Adrenal gland (tissue), 12 donors: ENCODE data around the gene IRF2BP2. TPM values are rescaled to one million over a fixed set of nuclear protein-coding genes. Genes with fewer than 3 reads are reported as not detected.

Experiments used
- DNase-seq, 7 donors: peaks; one replicate each; pipeline ENCODE4 v3.0.0-alpha.2; 2019 to 2020
- H3K27ac ChIP-seq, 5 donors: fragments of 200-600 bp; sonication (generic) in 4 of 5; 1 replicate in 3 of 5; 2 replicates in 2 of 5; pipeline versions ENCODE4 v1.5.1 to v1.8.0; 2016 to 2020; ENCODE audit warnings: mild to moderate bottlenecking in 1 of 5
- H3K27me3 ChIP-seq: fragments of 200-600 bp; 2 replicates; pipeline ENCODE4 v1.8.0; 2021
- H3K36me3 ChIP-seq, 2 donors: fragments of 200-600 bp; replicated peaks in 1 of 2; 1 replicate in 1 of 2; 2 replicates in 1 of 2; pipeline versions ENCODE4 v1.5.1 to v1.8.0; 2018 to 2022
- H3K4me1 ChIP-seq, 2 donors: fragments of 200-600 bp; replicated peaks in 1 of 2; 1 replicate in 1 of 2; 2 replicates in 1 of 2; pipeline versions ENCODE4 v1.5.1 to v1.8.0; 2018 to 2021
- H3K4me3 ChIP-seq, 4 donors: fragments of 200-600 bp; sonication (generic) in 3 of 4; one replicate each; pipeline ENCODE4 v1.5.1; 2016 to 2018
- H3K9me3 ChIP-seq, 3 donors: fragments of 200-600 bp; sonication (generic) in 1 of 3; replicated peaks in 1 of 3; 1 replicate in 2 of 3; 2 replicates in 1 of 3; pipeline versions ENCODE4 v1.5.1 to v1.8.0; 2016 to 2021
- CTCF ChIP-seq, 6 experiments: fragments of 450-650 bp in 4 of 6; fragments of 200-600 bp in 2 of 6; sonication (generic) in 1 of 6; IDR thresholded peaks; 1 replicate in 5 of 6; 2 replicates in 1 of 6; pipeline versions ENCODE4 v1.5.1 to v1.8.0; 2016 to 2021; ENCODE audit warnings: antibody characterized with exemption in 6 of 6, mild to moderate bottlenecking in 2 of 6, moderate library complexity in 1 of 6
- POLR2A ChIP-seq, 2 donors: fragments of 450-650 bp; IDR thresholded peaks; one replicate each; pipeline ENCODE4 v1.6.1; 2017; ENCODE audit warnings: antibody characterized with exemption in 2 of 2, mild to moderate bottlenecking in 2 of 2, moderate library complexity in 1 of 2
- WGBS, 4 donors: extraction: QIAGEN DNeasy Blood & Tissue Kit in 2 of 4; methylation state at CpG; one replicate each; pipeline versions ENCODE4 v1.1.5 to v1.1.7; 2013 to 2017; 5-methylcytosine and 5-hydroxymethylcytosine counted together
- intact Hi-C, 2 donors: fragments of 100-400 bp; cut with DNase I; formaldehyde crosslinking; loops; one replicate each; pipeline versions ENCODE4 v1.14.1 to v1.15.0; 2022 to 2023
- polyA plus RNA-seq, 3 donors: library from polyadenylated mRNA; stranded (reverse); fragments of 200-250 nt in 2 of 3; fragments of 350-450 nt in 1 of 3; fragmentation: Illumina TruSeq in 1 of 3; extraction: RNeasy Lipid Tissue Mini Kit (QIAGEN cat#74804) in 1 of 3; gene quantifications; one replicate each; pipeline ENCODE4 v1.2.3, GENCODE V29; 2013 to 2014
- total RNA-seq, 9 donors: library from RNA; depleted of rRNA in 4 of 9; stranded (reverse); fragments of >200 nt in 4 of 9; fragments of 120-200 nt in 1 of 9; fragmentation: NEBNext Ultra II Directional in 1 of 9; extraction: Animal tissue kit (Norgen Biotek cat#: 25700) in 1 of 9; gene quantifications; one replicate each; pipeline versions ENCODE4 v1.1.0 to v1.2.4, GENCODE V29; 2013 to 2023
- donor health status: healthy with polysubstance abuse.
- donor health status: Bipolar disorder and iron deficiency.
- donor health status: DM: yes; HTN: yes; CAD: no.
- donor health status: DM: no; HTN: no; CAD: no.
- donor health status: DM: no; HTN: no; CAD: no.
- donor health status: DM: yes; HTN: yes; CAD: no.

Gene IRF2BP2
- total and polyA plus RNA-seq, 12 donors: 37.5 to 182 (median 84.4) TPM

DNA sequence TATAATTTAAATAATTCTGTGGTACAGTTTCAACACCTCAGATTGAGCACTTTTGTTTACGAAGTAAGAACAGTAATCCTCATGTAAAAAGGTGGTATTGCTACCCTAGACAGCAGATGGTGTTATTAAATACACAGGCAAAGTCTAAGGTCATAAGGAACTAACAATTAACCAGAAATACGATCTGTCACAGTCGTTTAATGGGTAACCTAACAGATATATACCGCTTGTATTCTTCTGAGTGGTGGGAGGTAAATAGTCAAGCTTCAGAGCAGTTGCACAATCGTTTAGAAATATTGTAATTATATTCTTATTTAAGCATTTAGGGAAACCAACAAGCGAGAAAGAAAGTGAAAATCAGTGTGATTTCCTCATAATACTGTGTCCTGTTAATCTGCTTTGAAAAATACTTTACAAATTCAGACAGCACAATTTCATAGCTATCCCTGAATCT lies 9.8 kb upstream of the IRF2BP2 start:
- no peak for TF ChIP-seq CTCF (IDR thresholded peaks at IDR 0.05)
- no peak for TF ChIP-seq POLR2A (IDR thresholded peaks at IDR 0.05)
- no peak for DNase-seq
- H3K4me3 ChIP-seq: no peak overlapping the region
- H3K36me3 ChIP-seq: no peaks in the 10 kb centered on the region
- H3K4me1 ChIP-seq: peaks cover 0 to 11% of the 10 kb centered on the region in 2 donors
- H3K27ac ChIP-seq: peak overlapping the region in 1 of 5 donors; percentile 4
- intact Hi-C loops: no loop called here
- H3K9me3 ChIP-seq: no peaks in the 10 kb centered on the region
- 64 to 72% (median 66%) methylated on average over 6 of the region's 6 CpGs for WGBS, 4 donors
- H3K27me3 ChIP-seq: no peaks in the 10 kb centered on the region

DNA sequence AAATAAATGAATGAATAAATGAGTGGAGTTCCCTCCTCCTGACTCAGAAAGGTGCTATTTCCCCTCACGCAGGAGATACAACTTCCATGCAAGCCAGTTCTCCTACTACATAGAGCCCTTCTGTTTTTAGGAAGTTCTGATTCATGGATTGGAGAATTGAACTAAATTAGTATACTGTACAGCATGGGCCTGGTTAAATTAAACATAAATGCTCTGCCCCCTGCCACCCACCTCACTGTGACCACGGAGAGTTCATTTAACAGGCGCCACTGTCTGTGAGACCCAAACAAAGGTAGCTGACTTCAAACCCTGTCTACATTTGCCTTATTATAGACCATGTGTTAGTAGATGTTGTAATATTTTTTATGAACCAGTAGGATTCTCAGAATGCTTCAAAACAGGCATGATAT lies 9.1 kb upstream of the IRF2BP2 start:
- Histone ChIP-seq H3K9me3 (no peaks in the 10 kb centered on the region), H3K4me1 (peaks cover under 1 to 10% of the 10 kb centered on the region in 2 donors), H3K27me3 (no peaks in the 10 kb centered on the region), H3K27ac (peak overlapping the region in 1 of 5 donors; percentile 18), H3K36me3 (no peaks in the 10 kb centered on the region), H3K4me3 (no peak overlapping the region)
- WGBS, 4 donors: 70 to 81% (median 74%) methylated on average over 3 of the region's 3 CpGs
- intact Hi-C loops: no loop called here
- TF ChIP-seq POLR2A (IDR thresholded peaks at IDR 0.05) (no peak), CTCF (IDR thresholded peaks at IDR 0.05) (no peak)
- DNase-seq: no peak

GRCh38 chr1:234618737-234619049 lies 8.7 kb upstream of the IRF2BP2 start:
- Histone ChIP-seq H3K4me3 (no peak overlapping the region), H3K27ac (peak overlapping the region in 1 of 5 donors; percentile 18), H3K27me3 (no peaks in the 10 kb centered on the region), H3K4me1 (peaks cover 5 to 14% of the 10 kb centered on the region in 2 donors), H3K36me3 (no peaks in the 10 kb centered on the region), H3K9me3 (no peaks in the 10 kb centered on the region)
- no peak for TF ChIP-seq POLR2A (IDR thresholded peaks at IDR 0.05)
- no peak for TF ChIP-seq CTCF (IDR thresholded peaks at IDR 0.05)
- 75 to 87% (median 81%) methylated on average over 5 of the region's 5 CpGs for WGBS, 4 donors
- intact Hi-C loops: no loop called here
- no peak for DNase-seq

DNA sequence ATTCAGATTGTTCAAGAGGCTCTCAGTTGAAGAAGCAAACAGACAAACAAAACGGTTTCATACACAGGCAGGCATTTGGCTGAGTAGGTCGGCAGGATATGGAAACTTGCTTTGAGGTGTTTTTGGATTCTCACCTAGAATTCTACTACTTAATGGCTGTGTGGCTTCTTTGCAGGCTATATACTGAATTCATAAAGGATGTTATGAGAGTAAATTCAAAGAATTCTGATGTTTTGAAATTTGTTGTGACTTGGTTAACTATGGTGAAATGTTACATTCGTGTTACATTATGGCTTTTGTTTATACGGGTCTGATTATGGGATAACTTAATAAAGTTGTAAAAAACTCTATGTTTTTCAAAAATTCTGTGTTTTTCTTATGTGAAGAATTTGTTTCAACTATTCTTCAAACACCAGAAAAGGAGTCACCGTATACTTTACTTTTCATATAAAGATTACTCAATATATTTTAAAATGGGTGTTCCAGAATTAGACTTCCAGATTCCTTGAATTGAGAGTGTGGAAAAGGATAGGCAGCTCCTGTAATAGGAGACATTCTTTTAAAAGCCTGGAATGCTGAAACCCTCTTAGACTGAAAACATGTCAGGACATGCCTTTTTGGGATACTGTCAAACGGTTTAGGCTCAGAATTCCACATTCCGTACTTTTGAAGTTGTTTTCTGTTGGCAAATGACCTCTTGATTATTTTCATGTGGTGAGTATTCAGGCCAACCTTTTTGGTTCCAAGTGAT lies 8.2 kb upstream of the IRF2BP2 start:
- Histone ChIP-seq H3K9me3 (no peaks in the 10 kb centered on the region), H3K4me3 (no peak overlapping the region), H3K36me3 (no peaks in the 10 kb centered on the region), H3K27ac (peak overlapping the region in 1 of 5 donors; percentile 18), H3K4me1 (peaks cover 10 to 19% of the 10 kb centered on the region in 2 donors), H3K27me3 (no peaks in the 10 kb centered on the region)
- TF ChIP-seq CTCF (IDR thresholded peaks at IDR 0.05) (no peak), POLR2A (IDR thresholded peaks at IDR 0.05) (no peak)
- DNase-seq: no peak
- intact Hi-C loops: no loop called here
- 80 to 84% (median 82%) methylated on average over 7 of the region's 7 CpGs for WGBS, 4 donors
